K562 treated with DMSO at 1 percent for 12 hours (cell line): ENCODE data around the gene CHTOP. TPM values are rescaled to one million over a fixed set of nuclear protein-coding genes. Genes with fewer than 3 reads are reported as not detected.

ENCODE experiments used
- total RNA-seq: library from RNA; unstranded; fragments of 300-600 nt; gene quantifications from 2 replicates; pipeline ENCODE4 v1.2.3, GENCODE V29; 2022; ENCODE audit not compliant: insufficient read depth

The CHTOP gene
- 38.3 and 65.7 TPM in 2 replicates for total RNA-seq

GRCh38 chr1:153633754-153634665 lies at the start of gene CHTOP:
TSS of gene CHTOP (plus strand) at chr1:153634066. CDS start at chr1:153636589, 2,523 bp downstream.

GRCh38 chr1:153612755-153613331 lies 21.0 kb upstream of the CHTOP start, which contains the start of gene S100A16:
TSS of gene S100A16 (minus strand) at chr1:153613137. CDS start at chr1:153608151, 4,986 bp downstream.

GRCh38 chr1:153616144-153616916 lies 17.5 kb upstream of the CHTOP start, which contains the start of gene S100A14:
TSS of gene S100A14 (minus strand) at chr1:153616325. CDS start at chr1:153615858, 467 bp downstream.

GRCh38 chr1:153626904-153627714 lies 6.8 kb upstream of the CHTOP start, which contains the start of gene S100A13:
TSS of gene S100A13 (minus strand) at chr1:153627505. CDS start at chr1:153626472, 1,033 bp downstream.

GRCh38 chr1:153627715-153628626 lies 5.9 kb upstream of the CHTOP start, which contains the start of gene S100A1:
TSS of gene S100A1 (plus strand) at chr1:153628434. CDS start at chr1:153630522, 2,088 bp downstream.

GRCh38 chr1:153658400-153659174 lies 24.7 kb downstream of the CHTOP start, which contains the start of gene SNAPIN:
TSS of gene SNAPIN (plus strand) at chr1:153658703. CDS start at chr1:153658744, 41 bp downstream.

GRCh38 chr1:153670859-153671627 lies 37.2 kb downstream of the CHTOP start, which contains the start of gene ILF2:
TSS of gene ILF2 (minus strand) at chr1:153670993. CDS start at chr1:153670922, 71 bp downstream.

GRCh38 chr1:153678519-153679336 lies 44.9 kb downstream of the CHTOP start, which contains the start of gene NPR1:
TSS of gene NPR1 (plus strand) at chr1:153678688. CDS start at chr1:153679109, 421 bp downstream.

Other genes with a start within 250 kb of the CHTOP start
- gene S100A8, start 243.0 kb upstream of the CHTOP start, total RNA-seq = not detected in 2 replicates
- gene S100A7A, start 217.5 kb upstream of the CHTOP start, total RNA-seq = 0.22 TPM in 1 of 2 replicates, not detected in the other
- gene S100A7, start 173.4 kb upstream of the CHTOP start, total RNA-seq = not detected in 2 replicates
- gene S100A6, start 98.1 kb upstream of the CHTOP start, total RNA-seq = 16.1 and 19.6 TPM in 2 replicates
- gene S100A5, start 93.1 kb upstream of the CHTOP start, total RNA-seq = 4.4 TPM in 1 of 2 replicates, not detected in the other
- gene S100A4, start 88.3 kb upstream of the CHTOP start, total RNA-seq = 5.3 and 10.6 TPM in 2 replicates
- not detected in 2 replicates for gene S100A3, start 84.8 kb upstream of the CHTOP start, total RNA-seq
- gene S100A2, start 68.2 kb upstream of the CHTOP start, total RNA-seq = not detected in 2 replicates
- gene S100A16, start 20.9 kb upstream of the CHTOP start, total RNA-seq = 3.9 and 4.2 TPM in 2 replicates
- gene S100A14, start 17.7 kb upstream of the CHTOP start, total RNA-seq = 0.91 TPM in 1 of 2 replicates, not detected in the other
- 118 and 224 TPM in 2 replicates for gene S100A13, start 6.6 kb upstream of the CHTOP start, total RNA-seq
- gene S100A1, start 5.6 kb upstream of the CHTOP start, total RNA-seq = 36.6 and 61.5 TPM in 2 replicates
- 44.4 and 45.1 TPM in 2 replicates for gene SNAPIN, start 24.6 kb downstream of the CHTOP start, total RNA-seq
- 231 and 265 TPM in 2 replicates for gene ILF2, start 36.9 kb downstream of the CHTOP start, total RNA-seq
- gene NPR1, start 44.6 kb downstream of the CHTOP start, total RNA-seq = not detected in 2 replicates
- 11.0 and 33.4 TPM in 2 replicates for gene INTS3, start 94.0 kb downstream of the CHTOP start, total RNA-seq
- 7.4 and 8.9 TPM in 2 replicates for gene SLC27A3, start 141.3 kb downstream of the CHTOP start, total RNA-seq